GM18511 (cell line): ENCODE results near the gene FGF9.

Source experiments
- ATAC-seq: cut with Tn5 transposase; IDR thresholded peaks from one replicate; pipeline ENCODE4 v1.9.1; 2021; ENCODE audit warnings: mild to moderate bottlenecking, moderate library complexity; ENCODE audit not compliant: unreplicated experiment

The FGF9 gene

DNA sequence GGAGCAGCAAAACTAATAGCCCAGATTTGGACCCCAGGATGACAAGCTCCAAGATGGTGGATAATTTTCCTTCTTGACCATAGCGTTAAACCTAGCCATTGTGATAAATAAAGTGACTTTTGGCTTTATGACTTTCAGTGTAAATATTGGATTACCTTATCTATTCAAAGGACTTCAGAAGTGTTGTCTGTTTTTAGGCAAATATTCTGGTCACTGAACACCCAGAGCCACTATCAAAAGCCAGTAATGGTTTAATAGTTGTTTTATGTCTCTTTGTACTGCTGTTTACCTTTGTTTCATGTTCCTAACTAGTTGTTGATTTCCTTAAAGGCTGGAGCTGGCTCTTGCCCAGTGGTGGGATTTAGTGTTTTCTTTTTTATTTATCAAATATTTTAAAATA, 81.6 kb downstream of the FGF9 start:
- no peak for ATAC-seq

- no peak for ATAC-seq
Observed at GRCh38 chr13:21753117-21753729, 82.3 kb downstream of the FGF9 start.
